Measurements from ENCODE around the gene PRKACB.

PRKACB gene

GRCh38 chr1:84260852-84261518 lies 116.9 kb downstream of the PRKACB start:
- H3K9me3 ChIP-seq (ENCODE audit: control insufficient read depth, low read length) = no peaks in the 10 kb centered on the region
- no peak overlapping the region for H4K8ac ChIP-seq (ENCODE audit: low read length)
- no peak overlapping the region for H3K4me3 ChIP-seq (ENCODE audit: insufficient read depth in 1 of 2, low read depth in 1 of 2, low read length in 2 of 2)
- no peaks in the 10 kb centered on the region for H3K36me3 ChIP-seq (ENCODE audit: control insufficient read depth in 1 of 2, insufficient read depth in 2 of 2, low read depth in 1 of 2, low read length in 2 of 2)
- H2BK12ac ChIP-seq (ENCODE audit: low read length in 2 of 2) = no peak overlapping the region
- no peak overlapping the region for H3K4me2 ChIP-seq (ENCODE audit: low read length, poor library complexity, severe bottlenecking)
- H2AFZ ChIP-seq (ENCODE audit: low read depth, low read length) = no peak overlapping the region
- H2AK5ac ChIP-seq (ENCODE audit: low read length, severe bottlenecking) = no peak overlapping the region
- H3K4ac ChIP-seq (ENCODE audit: low read depth in 1 of 2, low read length in 2 of 2) = no peak overlapping the region
- no peak overlapping the region for H3K23ac ChIP-seq (ENCODE audit: low read length in 2 of 2)
- H3K27me3 ChIP-seq (ENCODE audit: control insufficient read depth in 1 of 2, insufficient read depth in 1 of 2, low read length in 2 of 2) = peaks cover 0 to 10% of the 10 kb centered on the region in 2 experiments
- no peaks in the 10 kb centered on the region for H3K4me1 ChIP-seq (ENCODE audit: control insufficient read depth, insufficient read depth, low read depth, low read length)
- 80% methylated on average over 1 of the region's 3 CpGs for WGBS
- H4K91ac ChIP-seq (ENCODE audit: low read length) = no peak overlapping the region
- H3K27ac ChIP-seq (ENCODE audit: low read length, poor library complexity, severe bottlenecking) = no peak overlapping the region
- no peak overlapping the region for H3K14ac ChIP-seq (ENCODE audit: low read length in 2 of 2)
- H2BK5ac ChIP-seq (ENCODE audit: low read depth, low read length, poor library complexity, severe bottlenecking) = no peak overlapping the region
- H3K79me1 ChIP-seq (replicated peaks; ENCODE audit: low read length, poor library complexity, severe bottlenecking) = no peaks in the 10 kb centered on the region
- no peak overlapping the region for H3K18ac ChIP-seq (ENCODE audit: low read depth in 1 of 2, low read length in 2 of 2)
- DNase-seq = no peak
- no peak overlapping the region for H2BK15ac ChIP-seq (ENCODE audit: low read depth, poor library complexity, severe bottlenecking)
- no peak overlapping the region for H3K9ac ChIP-seq (ENCODE audit: low read length)
- no peak overlapping the region for H2BK120ac ChIP-seq (ENCODE audit: low read depth, low read length)

GRCh38 chr1:84264961-84265360 lies 120.9 kb downstream of the PRKACB start:
- no peak overlapping the region for H3K23ac ChIP-seq (ENCODE audit: low read length in 2 of 2)
- H2BK12ac ChIP-seq (ENCODE audit: low read length in 2 of 2) = no peak overlapping the region
- H2BK5ac ChIP-seq (ENCODE audit: low read depth, low read length, poor library complexity, severe bottlenecking) = no peak overlapping the region
- no peak overlapping the region for H3K14ac ChIP-seq (ENCODE audit: low read length in 2 of 2)
- H4K8ac ChIP-seq (ENCODE audit: low read length) = no peak overlapping the region
- no peak overlapping the region for H4K91ac ChIP-seq (ENCODE audit: low read length)
- H2AK5ac ChIP-seq (ENCODE audit: low read length, severe bottlenecking) = no peak overlapping the region
- H3K9me3 ChIP-seq (ENCODE audit: control insufficient read depth, low read length) = no peaks in the 10 kb centered on the region
- H3K27ac ChIP-seq (ENCODE audit: low read length, poor library complexity, severe bottlenecking) = no peak overlapping the region
- WGBS = 94% methylated on average over 2 of the region's 2 CpGs
- H3K4me2 ChIP-seq (ENCODE audit: low read length, poor library complexity, severe bottlenecking) = no peak overlapping the region
- H2BK15ac ChIP-seq (ENCODE audit: low read depth, poor library complexity, severe bottlenecking) = no peak overlapping the region
- DNase-seq = no peak
- no peak overlapping the region for H3K4ac ChIP-seq (ENCODE audit: low read depth in 1 of 2, low read length in 2 of 2)
- no peaks in the 10 kb centered on the region for H3K36me3 ChIP-seq (ENCODE audit: control insufficient read depth in 1 of 2, insufficient read depth in 2 of 2, low read depth in 1 of 2, low read length in 2 of 2)
- H3K4me3 ChIP-seq (ENCODE audit: insufficient read depth in 1 of 2, low read depth in 1 of 2, low read length in 2 of 2) = no peak overlapping the region
- no peak overlapping the region for H2BK120ac ChIP-seq (ENCODE audit: low read depth, low read length)
- H3K4me1 ChIP-seq (ENCODE audit: control insufficient read depth, insufficient read depth, low read depth, low read length) = no peaks in the 10 kb centered on the region
- H3K9ac ChIP-seq (ENCODE audit: low read length) = no peak overlapping the region
- peaks cover 0 to under 1% of the 10 kb centered on the region in 2 experiments for H3K27me3 ChIP-seq (ENCODE audit: control insufficient read depth in 1 of 2, insufficient read depth in 1 of 2, low read length in 2 of 2)
- H2AFZ ChIP-seq (ENCODE audit: low read depth, low read length) = no peak overlapping the region
- no peak overlapping the region for H3K18ac ChIP-seq (ENCODE audit: low read depth in 1 of 2, low read length in 2 of 2)
- H3K79me1 ChIP-seq (replicated peaks; ENCODE audit: low read length, poor library complexity, severe bottlenecking) = no peaks in the 10 kb centered on the region

GRCh38 chr1:84265867-84266266 lies 121.8 kb downstream of the PRKACB start:
- no peak overlapping the region for H2BK5ac ChIP-seq (ENCODE audit: low read depth, low read length, poor library complexity, severe bottlenecking)
- H2BK12ac ChIP-seq (ENCODE audit: low read length in 2 of 2) = no peak overlapping the region
- WGBS = 100% methylated on average over 2 of the region's 3 CpGs
- H3K4me2 ChIP-seq (ENCODE audit: low read length, poor library complexity, severe bottlenecking) = no peak overlapping the region
- no peak overlapping the region for H3K23ac ChIP-seq (ENCODE audit: low read length in 2 of 2)
- H3K4me1 ChIP-seq (ENCODE audit: control insufficient read depth, insufficient read depth, low read depth, low read length) = no peaks in the 10 kb centered on the region
- H4K91ac ChIP-seq (ENCODE audit: low read length) = no peak overlapping the region
- no peaks in the 10 kb centered on the region for H3K27me3 ChIP-seq (ENCODE audit: control insufficient read depth in 1 of 2, insufficient read depth in 1 of 2, low read length in 2 of 2)
- H3K9me3 ChIP-seq (ENCODE audit: control insufficient read depth, low read length) = no peaks in the 10 kb centered on the region
- H2AFZ ChIP-seq (ENCODE audit: low read depth, low read length) = no peak overlapping the region
- no peak overlapping the region for H3K18ac ChIP-seq (ENCODE audit: low read depth in 1 of 2, low read length in 2 of 2)
- H2BK120ac ChIP-seq (ENCODE audit: low read depth, low read length) = no peak overlapping the region
- H3K79me1 ChIP-seq (replicated peaks; ENCODE audit: low read length, poor library complexity, severe bottlenecking) = no peaks in the 10 kb centered on the region
- no peaks in the 10 kb centered on the region for H3K36me3 ChIP-seq (ENCODE audit: control insufficient read depth in 1 of 2, insufficient read depth in 2 of 2, low read depth in 1 of 2, low read length in 2 of 2)
- H2AK5ac ChIP-seq (ENCODE audit: low read length, severe bottlenecking) = no peak overlapping the region
- no peak overlapping the region for H2BK15ac ChIP-seq (ENCODE audit: low read depth, poor library complexity, severe bottlenecking)
- no peak overlapping the region for H3K9ac ChIP-seq (ENCODE audit: low read length)
- no peak overlapping the region for H3K4me3 ChIP-seq (ENCODE audit: insufficient read depth in 1 of 2, low read depth in 1 of 2, low read length in 2 of 2)
- H3K14ac ChIP-seq (ENCODE audit: low read length in 2 of 2) = no peak overlapping the region
- DNase-seq = no peak
- no peak overlapping the region for H4K8ac ChIP-seq (ENCODE audit: low read length)
- no peak overlapping the region for H3K4ac ChIP-seq (ENCODE audit: low read depth in 1 of 2, low read length in 2 of 2)
- H3K27ac ChIP-seq (ENCODE audit: low read length, poor library complexity, severe bottlenecking) = no peak overlapping the region

GRCh38 chr1:84266748-84267147 lies 122.7 kb downstream of the PRKACB start:
- H3K4me2 ChIP-seq (ENCODE audit: low read length, poor library complexity, severe bottlenecking) = no peak overlapping the region
- H4K8ac ChIP-seq (ENCODE audit: low read length) = no peak overlapping the region
- DNase-seq = no peak
- no peaks in the 10 kb centered on the region for H3K27me3 ChIP-seq (ENCODE audit: control insufficient read depth in 1 of 2, insufficient read depth in 1 of 2, low read length in 2 of 2)
- H2BK15ac ChIP-seq (ENCODE audit: low read depth, poor library complexity, severe bottlenecking) = no peak overlapping the region
- H2AK5ac ChIP-seq (ENCODE audit: low read length, severe bottlenecking) = no peak overlapping the region
- no peak overlapping the region for H3K4me3 ChIP-seq (ENCODE audit: insufficient read depth in 1 of 2, low read depth in 1 of 2, low read length in 2 of 2)
- no peak overlapping the region for H2AFZ ChIP-seq (ENCODE audit: low read depth, low read length)
- H2BK120ac ChIP-seq (ENCODE audit: low read depth, low read length) = no peak overlapping the region
- peaks cover 2% of the 10 kb centered on the region for H3K4me1 ChIP-seq (ENCODE audit: control insufficient read depth, insufficient read depth, low read depth, low read length)
- H3K14ac ChIP-seq (ENCODE audit: low read length in 2 of 2) = no peak overlapping the region
- WGBS = 0% methylated on average over 1 of the region's 1 CpG
- no peaks in the 10 kb centered on the region for H3K9me3 ChIP-seq (ENCODE audit: control insufficient read depth, low read length)
- no peak overlapping the region for H3K23ac ChIP-seq (ENCODE audit: low read length in 2 of 2)
- H3K9ac ChIP-seq (ENCODE audit: low read length) = no peak overlapping the region
- no peak overlapping the region for H3K18ac ChIP-seq (ENCODE audit: low read depth in 1 of 2, low read length in 2 of 2)
- no peaks in the 10 kb centered on the region for H3K79me1 ChIP-seq (replicated peaks; ENCODE audit: low read length, poor library complexity, severe bottlenecking)
- no peak overlapping the region for H2BK5ac ChIP-seq (ENCODE audit: low read depth, low read length, poor library complexity, severe bottlenecking)
- H2BK12ac ChIP-seq (ENCODE audit: low read length in 2 of 2) = no peak overlapping the region
- no peak overlapping the region for H3K27ac ChIP-seq (ENCODE audit: low read length, poor library complexity, severe bottlenecking)
- no peak overlapping the region for H4K91ac ChIP-seq (ENCODE audit: low read length)
- H3K4ac ChIP-seq (ENCODE audit: low read depth in 1 of 2, low read length in 2 of 2) = no peak overlapping the region
- no peaks in the 10 kb centered on the region for H3K36me3 ChIP-seq (ENCODE audit: control insufficient read depth in 1 of 2, insufficient read depth in 2 of 2, low read depth in 1 of 2, low read length in 2 of 2)

All from mesenchymal stem cell (in vitro differentiated cells and primary cell).